ENCODE results near the gene FREM2. TPM values are rescaled to one million over a fixed set of nuclear protein-coding genes. Genes with fewer than 3 reads are reported as not detected.

Gene FREM2
- total RNA-seq, 1 experiment from 2014 or later, result 0.05 TPM

DNA sequence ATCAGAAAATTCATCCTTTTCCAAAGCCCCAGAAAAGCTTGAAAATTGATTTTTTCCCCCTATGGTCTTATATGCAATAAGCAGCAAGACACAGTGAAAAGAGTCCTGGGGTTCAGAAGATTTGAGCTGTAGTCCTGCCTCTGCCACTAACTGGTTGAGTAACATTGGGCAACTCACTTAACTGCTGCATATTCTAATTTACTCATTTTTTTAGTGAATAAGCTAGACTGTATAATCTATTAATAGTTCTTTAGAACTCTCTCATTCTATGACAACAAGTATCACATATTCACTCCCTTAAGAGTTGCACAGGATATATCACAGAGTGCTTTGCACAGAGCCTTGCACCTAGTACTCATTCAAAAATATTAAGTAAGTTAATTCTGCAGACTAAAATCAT is 192.9 kb downstream of the FREM2 start:
- no peaks in the 10 kb centered on the region for H3K9me2 ChIP-seq (ENCODE audit: insufficient read depth)
- no peak overlapping the region for H3K4me2 ChIP-seq (ENCODE audit: low read length)
- TF ChIP-seq ZFX (IDR thresholded peaks at IDR 0.05), result no peak
- no peak for TF ChIP-seq EZH2 (IDR thresholded peaks at IDR 0.05)
- POLR2A ChIA-PET, result no interaction called here
- no peaks in the 10 kb centered on the region for H3K36me3 ChIP-seq (ENCODE audit: control insufficient read depth in 1 of 2, insufficient read depth in 2 of 2, low read length in 2 of 2)
- H3K4me1 ChIP-seq (ENCODE audit: control insufficient read depth in 1 of 2, insufficient read depth in 2 of 2, low read length in 2 of 2), result no peaks in the 10 kb centered on the region
- H4K20me1 ChIP-seq (ENCODE audit: insufficient read depth), result no peaks in the 10 kb centered on the region; the same call in 1 of the 2 replicates
- no peak for DNase-seq (ENCODE audit: low read depth, low spot score)
- H2AFZ ChIP-seq (ENCODE audit: low read depth, low read length, poor library complexity, severe bottlenecking), result no peak overlapping the region
- H3K79me2 ChIP-seq (ENCODE audit: insufficient read depth, low read length), result no peaks in the 10 kb centered on the region
- CTCF ChIA-PET, result no interaction called here
- 0 out of 2 replicates have a peak, but pooled peaks cover 4% of the 10 kb centered on the region for H3K27me3 ChIP-seq (ENCODE audit: insufficient read depth, low read length)
- BruUV-seq (replicated peaks), result no TSS peak
- no peaks in the 10 kb centered on the region for H3K9me3 ChIP-seq (ENCODE audit: control insufficient read depth in 1 of 2, insufficient read depth in 1 of 2, low read depth in 1 of 2, low read length in 2 of 2)
- ATAC-seq, result no peak
- no peak overlapping the region for H3K9ac ChIP-seq (ENCODE audit: low read length)
- no peak overlapping the region for H3K4me3 ChIP-seq (replicated peaks in 1 of 2; ENCODE audit: low read depth in 1 of 2, low read length in 2 of 2)
- RAD21 ChIA-PET (ENCODE audit: low non-redundant PET in 1 of 2, low total read pairs in 2 of 2, uncharacterized antibody in 2 of 2, unreplicated experiment in 2 of 2), result no interaction called here
- intact Hi-C loops (cut with micrococcal nuclease), result no loop called here
- H3K27ac ChIP-seq (ENCODE audit: low read depth, low read length), result no peak overlapping the region

DNA sequence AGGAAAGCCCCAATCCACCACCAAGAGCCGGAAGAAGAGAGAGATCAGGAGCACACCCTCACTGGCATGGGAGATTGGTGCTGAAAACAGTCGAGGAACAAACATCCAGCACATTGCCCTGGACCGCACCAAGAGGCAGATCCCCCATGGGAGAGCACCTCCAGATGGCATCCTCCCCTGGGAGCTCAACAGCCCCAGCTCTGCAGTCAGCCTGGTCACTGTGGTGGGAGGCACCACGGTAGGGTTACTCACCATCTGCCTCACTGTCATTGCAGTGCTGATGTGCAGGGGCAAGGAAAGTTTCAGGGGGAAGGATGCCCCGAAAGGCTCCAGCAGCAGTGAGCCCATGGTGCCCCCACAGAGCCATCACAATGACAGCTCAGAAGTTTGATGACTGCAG is 193.5 kb downstream of the FREM2 start:
- no peak for TF ChIP-seq FOSL1 (IDR thresholded peaks at IDR 0.05; ENCODE audit: low read depth)
- TF ChIP-seq TCF7L2 (IDR thresholded peaks at IDR 0.05; ENCODE audit: borderline replicate concordance, extremely low read depth, insufficient read depth, insufficient read length), result no peak
- no peak for TF ChIP-seq ZFX (IDR thresholded peaks at IDR 0.05)
- TF ChIP-seq, protein P1, sequence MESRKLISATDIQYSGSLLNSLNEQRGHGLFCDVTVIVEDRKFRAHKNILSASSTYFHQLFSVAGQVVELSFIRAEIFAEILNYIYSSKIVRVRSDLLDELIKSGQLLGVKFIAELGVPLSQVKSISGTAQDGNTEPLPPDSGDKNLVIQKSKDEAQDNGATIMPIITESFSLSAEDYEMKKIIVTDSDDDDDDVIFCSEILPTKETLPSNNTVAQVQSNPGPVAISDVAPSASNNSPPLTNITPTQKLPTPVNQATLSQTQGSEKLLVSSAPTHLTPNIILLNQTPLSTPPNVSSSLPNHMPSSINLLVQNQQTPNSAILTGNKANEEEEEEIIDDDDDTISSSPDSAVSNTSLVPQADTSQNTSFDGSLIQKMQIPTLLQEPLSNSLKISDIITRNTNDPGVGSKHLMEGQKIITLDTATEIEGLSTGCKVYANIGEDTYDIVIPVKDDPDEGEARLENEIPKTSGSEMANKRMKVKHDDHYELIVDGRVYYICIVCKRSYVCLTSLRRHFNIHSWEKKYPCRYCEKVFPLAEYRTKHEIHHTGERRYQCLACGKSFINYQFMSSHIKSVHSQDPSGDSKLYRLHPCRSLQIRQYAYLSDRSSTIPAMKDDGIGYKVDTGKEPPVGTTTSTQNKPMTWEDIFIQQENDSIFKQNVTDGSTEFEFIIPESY (IDR thresholded peaks at IDR 0.05; ENCODE audit: extremely low read depth, insufficient replicate concordance, low read length), result no peak
- no peak for TF ChIP-seq EGR1 (IDR thresholded peaks at IDR 0.05; ENCODE audit: low read depth)
- TF ChIP-seq ZNF274 (IDR thresholded peaks at IDR 0.05; ENCODE audit: low read depth, low read length), result no peak
- no peak for TF ChIP-seq POLR2AphosphoS5 (IDR thresholded peaks at IDR 0.05; ENCODE audit: low read depth, low read length)
- no peak overlapping the region for H3K9ac ChIP-seq (ENCODE audit: low read length)
- H3K9me2 ChIP-seq (ENCODE audit: insufficient read depth), result no peaks in the 10 kb centered on the region
- H3K4me3 ChIP-seq (replicated peaks in 1 of 2; ENCODE audit: low read depth in 1 of 2, low read length in 2 of 2), result no peak overlapping the region
- no peak overlapping the region for H3K27ac ChIP-seq (ENCODE audit: low read depth, low read length)
- intact Hi-C loops (cut with micrococcal nuclease), result no loop called here
- no peaks in the 10 kb centered on the region for H3K36me3 ChIP-seq (ENCODE audit: control insufficient read depth in 1 of 2, insufficient read depth in 2 of 2, low read length in 2 of 2)
- no peak for ATAC-seq
- BruUV-seq (replicated peaks), result no TSS peak
- H3K9me3 ChIP-seq (ENCODE audit: control insufficient read depth in 1 of 2, insufficient read depth in 1 of 2, low read depth in 1 of 2, low read length in 2 of 2), result no peaks in the 10 kb centered on the region
- no peaks in the 10 kb centered on the region for H3K4me1 ChIP-seq (ENCODE audit: control insufficient read depth in 1 of 2, insufficient read depth in 2 of 2, low read length in 2 of 2)
- no peak overlapping the region for H2AFZ ChIP-seq (ENCODE audit: low read depth, low read length, poor library complexity, severe bottlenecking)
- no peak for DNase-seq (ENCODE audit: low read depth, low spot score)
- H3K4me2 ChIP-seq (ENCODE audit: low read length), result no peak overlapping the region
- ChIA-PET POLR2A (no interaction called here), RAD21 (ENCODE audit: low non-redundant PET in 1 of 2, low total read pairs in 2 of 2, uncharacterized antibody in 2 of 2, unreplicated experiment in 2 of 2) (no interaction called here), CTCF (no interaction called here)
- 0 out of 2 replicates have a peak, but pooled peaks cover 4% of the 10 kb centered on the region for H3K27me3 ChIP-seq (ENCODE audit: insufficient read depth, low read length)
- no peaks in the 10 kb centered on the region for H3K79me2 ChIP-seq (ENCODE audit: insufficient read depth, low read length)
- no peaks in the 10 kb centered on the region; the same call in 1 of the 2 replicates for H4K20me1 ChIP-seq (ENCODE audit: insufficient read depth)

Data from HCT116 (cell line).